Measurements from ENCODE around the gene PERCC1.

Gene PERCC1

DNA sequence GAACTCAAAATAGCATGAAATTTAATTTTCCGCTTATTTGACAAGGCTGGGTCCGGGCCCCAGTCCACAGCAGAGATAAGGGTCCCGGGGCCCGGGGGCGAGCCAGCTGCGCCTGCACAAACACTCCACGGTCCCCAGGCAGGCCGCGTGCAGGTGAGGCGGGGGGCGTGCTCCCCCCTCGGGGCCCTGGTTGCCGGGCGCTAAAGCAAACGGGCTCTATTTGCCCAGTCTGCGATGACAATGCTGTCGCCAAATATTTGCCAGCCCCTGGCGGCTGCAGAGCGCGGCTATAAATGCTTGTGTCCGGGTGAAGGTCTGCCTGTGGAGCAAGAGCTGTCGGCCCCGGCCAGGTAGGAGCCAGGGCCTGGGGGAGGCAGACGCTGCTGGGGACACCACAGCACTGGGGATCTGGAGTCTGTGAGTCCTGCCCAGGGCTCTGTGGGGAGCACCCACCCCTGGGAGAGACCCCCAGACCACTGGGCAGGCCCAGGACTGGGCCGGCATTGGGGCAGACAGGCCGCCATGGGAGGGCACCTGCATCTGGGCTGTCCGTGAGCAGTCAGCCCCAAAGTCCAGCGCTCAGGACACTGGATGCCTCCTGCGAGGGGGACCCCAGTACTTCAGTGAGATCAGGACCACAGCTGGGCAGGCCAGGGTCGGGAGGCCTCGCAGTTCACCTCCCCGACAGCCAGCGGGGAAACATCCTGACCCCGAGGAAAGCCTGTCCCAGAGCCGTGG, at the start of gene PERCC1:
TSS of gene PERCC1 (plus strand) at position 320 of the 738 bp plus-strand sequence. CDS start 1,516 bp downstream, outside the sequence.
- no peak for DNase-seq

DNA sequence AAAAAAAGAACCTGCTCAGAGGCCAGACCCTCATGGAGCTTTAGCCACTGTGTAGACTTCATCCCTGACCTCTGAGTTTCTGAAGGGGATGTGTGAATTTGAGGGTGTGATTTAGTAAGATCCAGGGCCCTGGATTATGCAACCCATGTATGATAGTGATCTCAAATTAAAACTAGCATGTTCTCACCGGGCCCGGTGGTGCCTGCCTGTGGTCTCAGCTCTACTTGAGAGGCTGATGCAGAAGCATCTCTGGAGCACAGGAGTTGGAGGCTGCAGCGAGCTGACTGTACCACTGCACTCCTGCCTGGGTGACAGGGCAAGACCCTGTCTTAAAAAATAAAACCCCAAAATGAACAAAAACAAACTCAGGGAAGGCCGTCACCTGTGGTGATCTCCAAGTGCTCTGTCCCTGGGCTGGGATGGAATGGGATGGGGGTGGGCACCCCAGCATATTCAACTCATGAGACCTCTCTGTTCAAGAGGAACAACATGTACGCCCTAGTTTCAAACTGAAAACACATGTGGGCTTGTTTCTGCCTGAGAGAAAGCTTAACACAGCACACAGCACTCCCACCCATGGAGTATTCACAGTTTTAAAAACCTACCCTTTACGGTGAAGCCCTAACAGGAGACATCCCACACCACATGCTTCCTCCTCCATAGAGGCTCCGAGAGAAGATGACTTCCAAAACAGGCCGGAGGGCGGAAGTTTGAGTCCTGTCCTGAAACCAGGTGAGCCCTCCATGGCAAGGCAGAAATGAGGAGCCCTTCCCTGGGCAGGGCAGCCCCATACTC, 49.1 kb upstream of the PERCC1 start:
- no peak for DNase-seq

DNA sequence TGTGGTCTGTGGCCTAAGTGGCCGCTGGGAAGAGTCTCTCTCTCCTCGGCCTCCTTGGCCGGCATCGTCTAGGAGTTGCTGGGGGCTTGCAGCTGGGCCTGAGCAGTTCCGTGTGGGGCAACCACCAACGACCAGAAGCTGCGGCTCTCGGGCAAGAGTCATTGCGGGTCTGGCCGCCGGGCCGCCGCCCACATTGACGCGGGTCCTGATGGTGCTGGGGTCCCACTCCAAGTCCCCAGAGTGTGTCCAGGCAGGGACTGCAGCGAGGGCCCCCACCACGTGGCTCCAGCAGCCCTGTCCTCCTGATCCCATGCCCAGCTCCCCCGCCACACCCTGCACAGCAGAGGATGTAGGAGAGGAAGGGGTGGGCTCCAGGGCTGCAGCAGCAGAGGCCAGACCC, 47.3 kb upstream of the PERCC1 start:
- DNase-seq = no peak

DNA sequence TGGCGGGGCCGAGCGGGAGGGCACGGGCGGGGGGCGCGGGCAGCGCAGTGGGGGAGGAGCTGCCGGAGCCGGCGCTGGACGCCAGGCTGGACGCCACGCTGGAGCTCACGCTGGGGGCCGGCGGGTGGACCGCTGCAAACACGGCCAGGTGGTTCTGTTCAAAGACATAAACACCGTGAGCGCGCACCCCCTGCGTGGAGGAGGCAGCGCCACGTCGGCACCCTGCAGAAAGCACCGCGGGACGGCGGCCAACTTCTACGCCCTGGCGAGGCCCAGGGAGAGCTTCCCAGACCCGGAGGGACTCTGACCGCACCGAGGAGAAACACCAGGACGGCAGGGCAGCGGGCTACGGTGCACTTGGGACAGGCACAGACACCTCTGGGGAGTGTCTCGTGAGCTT, 45.6 kb upstream of the PERCC1 start:
- DNase-seq = no peak

DNA sequence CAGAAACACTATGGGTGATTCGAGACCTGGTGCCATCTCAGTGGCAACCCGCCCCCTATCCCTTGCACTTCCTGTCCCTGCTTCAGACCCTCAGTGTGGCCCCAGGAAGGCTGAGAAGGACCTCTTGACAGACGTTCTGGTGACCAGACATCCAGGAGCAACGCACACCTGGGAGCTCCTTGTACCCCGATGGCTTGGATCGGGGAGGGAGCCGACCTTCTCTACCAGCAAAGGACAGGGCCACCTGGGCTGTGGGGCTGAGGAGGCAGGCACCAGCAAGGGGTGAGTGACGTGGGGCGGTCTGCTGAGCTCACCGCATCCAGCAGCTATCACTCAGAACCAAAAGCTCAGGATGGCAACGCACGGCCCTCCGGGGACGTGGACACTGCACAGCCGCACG, 43.5 kb upstream of the PERCC1 start:
- DNase-seq = no peak

DNA sequence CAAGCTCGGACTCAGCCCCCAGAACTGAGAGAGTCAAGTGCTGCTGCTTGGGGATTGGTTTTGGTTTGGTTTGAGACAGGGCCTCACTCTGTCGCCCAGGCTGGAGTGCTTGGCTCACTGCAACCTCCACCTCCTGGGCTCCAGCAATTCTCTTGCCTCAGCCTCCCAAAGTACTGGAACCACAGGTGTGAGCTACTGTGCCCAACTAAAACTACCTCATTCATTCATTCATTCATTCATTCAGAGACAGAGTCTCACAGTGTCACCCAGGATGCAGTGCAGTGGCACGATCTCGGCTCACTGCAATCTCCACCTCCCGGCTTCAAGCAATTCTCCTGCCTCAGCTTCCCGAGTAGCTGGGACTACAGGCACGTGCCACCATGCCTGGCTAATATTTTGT, 41.1 kb upstream of the PERCC1 start:
- DNase-seq = no peak

DNA sequence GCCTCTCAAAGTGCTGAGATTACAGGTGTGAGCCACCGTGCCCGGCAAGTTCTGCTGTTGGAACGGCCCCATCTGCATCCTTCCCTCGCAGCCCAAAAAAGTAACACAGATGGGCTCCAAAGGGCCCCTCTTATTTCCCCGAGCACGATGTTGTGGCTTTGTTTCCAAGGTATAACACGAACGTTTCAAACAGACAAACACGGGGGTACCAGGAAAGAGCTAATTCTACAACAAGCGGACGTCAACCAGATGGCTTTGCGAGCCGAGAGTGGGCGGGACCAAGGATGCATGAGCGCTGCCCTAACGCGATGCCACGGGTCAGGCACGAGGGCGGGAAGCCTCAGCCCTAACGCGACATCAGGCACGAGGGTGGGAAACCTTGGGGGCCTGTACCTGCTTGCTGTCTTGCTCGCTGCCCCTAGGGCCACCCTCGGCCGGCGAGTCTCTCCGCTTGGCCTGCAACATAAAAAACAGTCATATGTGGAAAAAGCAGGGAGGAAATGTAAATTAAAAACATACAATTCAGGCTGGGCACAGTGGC, 40.6 kb upstream of the PERCC1 start:
- DNase-seq = no peak

DNA sequence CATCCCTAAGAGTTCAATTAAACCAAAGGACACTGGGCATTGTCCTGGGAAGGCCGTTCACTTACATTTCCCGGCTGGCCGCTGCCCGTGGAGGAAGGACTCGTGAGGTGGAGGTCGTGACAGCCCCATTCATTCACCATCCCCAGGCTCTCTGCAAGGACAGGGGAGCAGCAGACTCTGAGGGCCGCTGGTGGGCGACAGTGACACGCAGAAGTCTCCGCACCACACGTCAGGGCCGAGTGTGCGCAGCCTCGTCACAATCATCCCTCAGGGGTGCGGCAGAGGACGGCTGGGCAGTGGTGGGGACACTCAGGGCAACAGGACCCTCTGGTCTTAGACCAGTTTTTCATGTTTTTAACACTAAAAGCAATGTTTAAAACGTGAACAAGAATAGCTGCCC, 38.1 kb upstream of the PERCC1 start:
- DNase-seq = no peak

DNA sequence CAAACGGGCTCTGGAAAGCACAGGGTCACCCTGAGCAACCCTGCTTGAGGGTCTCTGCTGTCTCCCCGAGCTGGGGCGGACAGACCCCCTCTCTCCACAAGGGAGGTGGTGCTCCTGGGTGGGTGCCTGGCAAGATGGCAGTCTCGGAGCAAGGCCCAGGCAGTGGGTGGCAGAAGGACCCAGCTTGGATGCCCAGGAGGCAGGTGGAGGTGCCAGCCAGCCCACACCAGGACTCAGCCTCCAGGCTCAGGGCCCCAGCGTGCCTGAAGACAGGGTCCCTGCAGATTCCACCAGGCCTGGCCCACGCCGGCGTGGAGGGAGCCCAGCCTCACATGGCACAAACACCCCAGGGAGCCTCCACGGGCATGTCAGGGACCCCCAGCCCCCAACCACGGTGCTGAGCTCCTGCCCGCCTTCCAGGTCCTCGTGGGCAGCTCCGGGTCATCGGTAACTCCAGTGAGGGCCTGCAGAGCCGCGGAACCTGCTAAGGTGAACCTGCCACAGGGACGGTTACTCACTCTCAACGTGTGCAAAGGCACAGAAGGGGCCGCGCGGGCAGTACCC, 37.2 kb upstream of the PERCC1 start:
- DNase-seq = no peak

DNA sequence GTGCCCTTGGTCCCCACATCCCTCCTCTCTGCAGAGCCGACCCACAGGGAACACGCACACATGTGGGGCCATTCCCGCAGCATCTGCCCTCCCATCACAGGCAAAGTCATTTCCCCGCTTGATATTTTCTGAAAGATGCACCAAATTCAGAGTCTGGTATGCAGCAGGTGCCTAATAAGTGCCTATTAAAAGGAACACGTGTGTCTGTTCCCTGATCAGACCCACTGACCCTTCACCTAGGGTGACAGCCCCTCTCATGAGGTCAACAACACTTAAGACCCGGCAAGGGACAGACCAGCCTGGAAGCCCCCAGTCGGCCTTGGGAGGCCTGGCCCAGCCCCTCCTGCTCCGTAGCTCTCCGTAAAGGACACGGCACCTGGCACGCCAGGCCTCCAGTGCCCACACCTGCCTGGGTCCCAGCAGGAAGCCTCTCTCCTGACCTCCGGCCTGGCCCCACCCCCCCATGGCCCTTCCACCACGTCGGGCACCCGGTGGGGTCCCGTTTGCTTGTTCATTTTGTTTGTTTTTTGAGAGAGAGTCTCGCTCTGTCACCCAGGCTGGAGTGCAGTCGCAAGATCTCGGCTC, 36.4 kb upstream of the PERCC1 start:
- DNase-seq = no peak

DNA sequence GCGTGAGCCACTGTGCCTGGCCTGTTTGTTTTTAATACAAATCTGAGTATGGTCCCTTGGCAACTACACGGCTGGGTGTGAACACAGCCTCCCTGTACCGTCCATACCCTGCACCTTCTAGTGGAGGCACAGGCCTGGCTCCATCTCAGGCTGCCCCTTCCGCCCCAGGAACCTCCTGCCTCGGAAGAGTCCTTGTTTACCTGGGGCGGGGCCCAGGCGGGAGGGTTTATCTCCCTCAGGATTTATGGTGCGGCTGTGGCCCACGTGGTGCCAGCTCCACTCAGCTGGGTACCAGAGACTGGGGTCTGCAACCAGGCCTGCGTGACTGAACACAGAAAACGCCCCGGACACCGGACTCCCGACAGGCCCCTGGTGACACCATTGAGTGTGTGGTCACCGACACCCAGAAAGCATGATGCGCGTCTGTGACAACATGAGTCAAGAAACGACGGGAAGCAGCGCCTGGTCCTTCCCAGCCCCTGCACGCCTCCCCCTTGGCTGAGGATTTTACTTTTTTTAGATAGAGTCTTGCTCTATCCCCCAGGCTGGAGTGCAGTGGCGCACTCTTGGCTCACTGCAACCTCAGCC, 35.3 kb upstream of the PERCC1 start:
- no peak for DNase-seq

DNA sequence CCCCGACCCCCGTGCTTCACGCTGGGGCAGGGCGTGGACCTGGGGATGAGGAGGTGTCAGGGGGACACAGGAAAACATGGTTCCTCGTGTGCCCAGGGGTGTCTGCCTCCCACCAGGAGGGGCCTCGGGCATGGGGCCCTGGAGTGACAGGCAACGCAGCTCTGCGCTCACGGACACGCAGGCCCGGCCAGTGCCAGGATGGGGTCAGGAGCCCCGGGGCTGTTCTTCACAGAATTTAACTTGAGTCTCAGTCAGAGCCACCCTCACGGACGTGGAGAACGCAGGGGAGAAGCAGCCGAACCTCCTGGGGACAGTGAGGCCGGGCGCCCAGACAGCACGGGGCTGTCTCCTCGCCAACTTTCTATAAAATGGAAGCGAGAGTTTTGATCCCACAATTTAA, 33.1 kb upstream of the PERCC1 start:
- DNase-seq = no peak

DNA sequence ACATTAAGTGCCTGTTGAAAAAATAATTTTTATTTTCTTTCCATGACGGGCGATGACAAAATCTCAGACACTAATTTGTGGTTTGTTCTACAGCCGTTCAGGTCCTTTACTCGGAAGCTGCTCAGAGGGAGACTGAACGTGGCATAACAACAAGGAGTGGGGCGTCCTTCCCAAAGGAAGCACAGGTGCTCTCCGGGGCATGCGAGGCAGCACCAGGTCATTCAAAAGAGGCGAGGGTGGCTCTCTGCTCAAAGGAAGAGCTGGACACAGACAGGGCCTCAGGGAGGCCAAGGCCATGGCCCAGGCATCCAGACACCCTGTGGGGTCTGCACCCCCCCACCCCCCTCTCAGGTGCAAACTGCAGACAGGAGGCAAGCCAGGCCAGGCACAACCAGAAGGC, 32.5 kb upstream of the PERCC1 start:
- DNase-seq = no peak

DNA sequence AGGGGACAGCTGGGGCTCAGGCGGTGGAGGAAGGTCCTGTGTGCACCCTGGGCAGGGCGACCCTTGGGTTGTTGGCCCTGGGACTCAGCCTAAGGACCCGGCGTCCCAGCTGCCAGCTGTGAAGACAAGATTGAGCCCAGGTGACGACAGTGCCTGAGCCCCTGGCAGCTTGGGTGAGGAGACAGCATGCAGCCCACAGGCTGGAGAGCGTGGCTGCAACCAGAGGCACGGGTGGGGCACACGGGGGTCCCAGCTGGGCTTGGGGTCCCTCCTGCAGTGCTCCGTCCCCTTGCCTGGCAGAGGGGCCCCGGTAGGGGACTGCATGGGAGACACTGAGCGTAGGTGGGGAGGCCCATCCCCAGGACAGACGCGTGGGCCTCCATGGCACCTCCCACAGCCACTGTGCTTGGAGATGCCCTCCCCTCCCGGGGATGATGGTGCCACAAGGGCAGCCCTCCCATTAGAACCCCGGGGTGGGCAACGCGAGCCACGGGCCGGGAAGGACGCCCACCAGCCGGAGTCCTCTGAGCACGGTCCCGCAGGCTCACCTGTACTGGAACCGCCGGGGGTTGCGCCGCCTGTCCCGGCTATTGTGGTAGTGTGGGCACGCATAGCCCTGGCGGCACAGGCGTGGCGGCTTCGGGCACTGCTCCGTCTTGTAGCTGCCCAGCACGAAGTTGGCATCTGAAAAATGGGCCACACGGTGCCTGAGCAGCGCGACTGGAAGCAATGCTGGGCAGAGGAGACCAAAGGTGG, 31.9 kb upstream of the PERCC1 start:
- DNase-seq = no peak

DNA sequence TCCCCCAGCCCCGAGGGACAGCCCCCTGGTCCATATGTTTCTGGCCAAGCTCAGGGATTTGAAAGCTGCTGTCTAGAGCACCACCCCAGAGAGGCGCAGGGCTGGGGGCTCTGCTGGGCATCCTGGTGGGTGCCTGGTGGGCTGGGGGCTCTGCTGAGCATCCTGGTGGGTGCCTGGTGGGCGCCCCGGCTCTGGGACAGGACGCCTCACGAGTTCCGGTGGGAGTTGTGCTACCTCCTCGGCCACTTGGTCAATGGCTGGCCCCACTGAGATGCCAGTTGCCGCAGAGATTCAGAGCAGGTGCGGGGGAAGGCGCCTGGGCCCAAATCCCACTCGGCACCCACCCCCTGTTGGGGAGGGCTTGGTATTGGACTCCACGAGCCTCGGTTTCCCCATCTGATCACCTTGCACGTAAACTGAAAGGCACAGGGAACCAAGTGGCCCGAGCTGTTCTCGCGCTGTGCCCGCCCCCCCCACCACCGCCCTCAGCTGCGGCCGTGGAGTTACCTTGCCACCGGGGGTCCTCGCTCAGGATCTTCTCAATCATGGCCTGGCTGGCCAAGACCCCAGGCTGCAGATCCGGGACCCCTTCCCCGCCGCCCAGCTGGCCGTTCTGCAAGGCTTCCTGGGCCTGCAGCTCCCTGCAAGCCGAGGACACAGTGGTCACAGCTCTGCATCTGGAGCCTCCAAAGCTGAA, 29.7 kb upstream of the PERCC1 start:
- no peak for DNase-seq

DNA sequence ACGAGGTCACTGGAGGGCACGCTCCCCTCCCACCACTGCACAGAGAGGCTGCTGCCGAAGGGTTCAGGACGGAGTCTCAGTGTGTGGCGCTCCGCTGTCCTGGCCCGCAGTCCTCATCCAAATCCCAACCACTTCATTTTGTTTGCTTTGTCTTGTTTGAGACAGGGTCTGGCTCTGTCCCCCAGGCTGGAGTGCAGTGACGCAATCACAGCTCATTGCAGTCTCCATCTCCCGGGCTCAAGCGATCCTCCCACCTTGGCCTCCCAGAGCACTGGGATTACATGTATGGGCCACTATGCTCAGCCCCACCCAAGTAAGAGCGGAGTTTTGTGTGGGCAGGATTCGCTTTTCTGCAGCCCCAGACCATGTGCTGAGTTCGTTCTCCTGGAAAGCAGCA, 29.1 kb upstream of the PERCC1 start:
- DNase-seq = no peak

DNA sequence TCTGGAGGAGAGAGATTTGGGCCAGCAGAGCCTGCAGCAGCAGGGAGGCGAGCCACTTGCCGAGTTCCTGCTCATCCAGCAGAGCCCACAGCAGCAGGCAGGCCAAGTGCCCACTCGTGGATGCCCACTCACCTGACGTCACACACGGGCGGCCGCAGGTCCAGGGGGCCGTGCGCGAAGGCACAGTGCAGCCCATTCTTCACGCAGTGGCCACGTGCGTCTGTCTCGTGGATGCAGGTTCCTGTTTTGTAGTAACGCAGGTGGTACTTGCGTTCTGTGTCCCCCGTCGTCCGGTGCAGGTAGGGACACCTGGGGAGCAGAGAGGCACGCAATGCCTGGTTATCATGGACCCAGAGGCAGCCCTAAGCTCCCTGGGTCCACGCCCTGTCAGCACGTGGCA, 27.8 kb upstream of the PERCC1 start:
- no peak for DNase-seq

DNA sequence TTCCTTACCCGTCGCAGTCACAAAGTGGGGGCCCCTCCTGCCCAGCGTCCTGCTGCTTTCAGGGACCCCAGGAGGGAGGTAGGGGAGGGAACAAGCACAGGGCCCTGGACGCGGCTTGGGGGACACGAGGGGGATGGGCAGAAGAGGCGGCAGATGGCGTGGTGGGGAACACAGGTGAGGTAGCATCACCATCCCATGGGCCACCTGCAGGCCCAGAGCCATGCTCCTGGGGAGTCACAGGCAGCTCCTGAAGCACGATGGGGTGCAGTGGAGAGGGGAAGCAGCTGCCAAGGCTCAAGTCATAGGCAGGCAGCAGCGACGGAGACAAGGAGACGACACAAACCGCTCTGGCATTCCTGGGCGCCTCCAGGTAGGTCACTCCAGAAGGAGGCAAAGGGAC, 27.1 kb upstream of the PERCC1 start:
- DNase-seq = no peak

DNA sequence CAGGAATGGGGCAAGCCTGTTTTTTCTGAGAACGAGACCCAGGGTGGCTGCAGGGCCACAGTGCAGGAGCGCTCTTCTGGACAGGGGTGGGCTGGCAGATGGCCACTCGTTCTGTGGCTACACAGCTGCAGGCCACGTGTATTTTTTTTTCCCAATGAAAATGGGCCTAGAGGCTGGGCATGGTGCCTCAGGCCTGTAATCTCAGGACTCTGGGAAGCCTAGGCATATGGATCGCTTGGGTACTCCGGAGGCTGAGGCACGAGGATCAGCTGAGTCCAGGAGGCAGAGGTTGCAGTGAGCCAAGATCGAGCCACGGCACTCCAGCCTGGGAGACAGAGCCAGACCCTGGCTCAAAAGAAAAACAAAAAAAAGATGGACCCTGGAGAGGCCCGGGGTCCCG, 23.1 kb upstream of the PERCC1 start:
- DNase-seq = no peak

DNA sequence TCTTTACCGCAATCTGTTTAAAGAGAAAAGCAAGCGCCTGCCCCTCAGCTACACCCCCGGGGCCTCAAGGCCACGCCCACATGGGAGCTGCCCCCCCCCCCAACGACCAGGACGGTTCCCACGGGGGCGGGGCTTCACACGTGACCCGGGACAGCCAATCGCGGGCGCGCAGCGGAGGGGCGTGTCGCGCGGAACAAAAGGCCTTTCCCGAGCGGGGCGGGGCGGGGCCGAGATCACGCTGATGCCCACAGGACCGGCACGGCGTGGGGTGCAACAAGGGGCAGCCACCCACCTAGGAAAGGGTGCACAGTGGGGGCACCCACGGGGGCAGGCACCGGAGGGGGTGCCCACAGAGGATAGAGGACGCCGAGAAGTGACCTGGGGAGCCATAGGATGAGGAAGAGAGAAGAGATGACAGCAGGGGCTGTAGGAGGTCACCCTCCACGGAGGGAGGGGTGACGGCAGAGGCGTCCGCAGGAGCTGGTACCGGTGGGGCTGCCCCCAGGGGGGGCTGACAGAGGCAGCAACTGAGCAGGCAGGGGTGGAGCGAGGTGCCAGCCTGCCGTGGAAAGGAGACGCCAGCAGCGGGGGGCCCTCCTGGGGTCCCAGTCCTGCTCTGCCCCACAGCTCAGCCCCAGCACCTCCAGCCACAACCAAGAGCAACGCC, 22.6 kb upstream of the PERCC1 start:
- peak; percentile 52 for DNase-seq

DNA sequence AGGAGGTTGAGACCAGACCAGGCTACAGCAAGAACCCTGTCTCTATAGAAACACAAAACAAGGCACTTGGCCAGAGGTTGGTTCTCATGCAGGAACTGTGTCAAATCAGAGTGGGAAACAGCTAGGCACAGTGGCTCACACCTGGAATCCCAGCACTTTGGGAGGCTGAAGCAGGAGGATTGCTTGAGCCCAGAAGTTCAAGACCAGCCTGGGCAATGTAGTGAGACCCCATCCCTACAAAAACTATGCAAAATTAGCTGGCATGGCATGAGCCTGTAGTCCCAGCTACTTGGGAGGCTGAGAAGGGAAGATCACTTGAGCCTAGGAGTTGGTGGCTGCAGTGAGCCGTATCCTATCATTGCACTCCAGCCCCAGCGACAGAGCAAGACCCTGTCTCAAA, 18.0 kb upstream of the PERCC1 start:
- DNase-seq = no peak
